Stimulated activated CD8-positive, alpha-beta memory T cell treated with anti-CD3 and anti-CD28 coated beads, Interleukin-4, amount 100 ng/mL, for 4 hours (primary cell): ENCODE measurements around the gene KRT75.
"Not testable (repeated sequence)": the region's sequence is repeated elsewhere in the genome, so short reads cannot be mapped to it uniquely, and the experiment has no call there.

Experiments
- DNase-seq, 2 donors: peaks; one replicate each; pipeline ENCODE4 v3.0.0-alpha.2; 2020; ENCODE audit warnings: low read depth in 2 of 2, low spot score in 1 of 2

The KRT75 gene

DNA sequence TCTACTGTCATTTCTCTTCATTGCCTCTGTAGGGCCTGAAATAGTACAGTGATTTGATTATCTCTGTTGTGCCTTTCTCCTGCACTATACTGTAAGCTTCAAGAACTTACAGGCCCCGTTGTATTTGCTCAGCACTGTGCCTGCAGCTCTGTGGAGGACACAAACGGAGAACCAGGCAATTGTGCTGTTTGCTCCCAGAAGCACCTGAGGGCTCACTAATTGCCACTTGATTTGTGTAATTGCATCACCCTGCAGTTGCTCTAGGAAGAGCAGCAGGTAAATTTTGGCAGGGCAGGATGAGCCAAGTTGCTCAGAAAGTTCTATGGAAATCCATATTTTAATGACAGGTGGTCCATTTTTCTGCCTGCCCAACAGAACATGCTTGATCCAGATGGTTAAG is 16.4 kb downstream of the KRT75 start:
- no peak for DNase-seq

DNA sequence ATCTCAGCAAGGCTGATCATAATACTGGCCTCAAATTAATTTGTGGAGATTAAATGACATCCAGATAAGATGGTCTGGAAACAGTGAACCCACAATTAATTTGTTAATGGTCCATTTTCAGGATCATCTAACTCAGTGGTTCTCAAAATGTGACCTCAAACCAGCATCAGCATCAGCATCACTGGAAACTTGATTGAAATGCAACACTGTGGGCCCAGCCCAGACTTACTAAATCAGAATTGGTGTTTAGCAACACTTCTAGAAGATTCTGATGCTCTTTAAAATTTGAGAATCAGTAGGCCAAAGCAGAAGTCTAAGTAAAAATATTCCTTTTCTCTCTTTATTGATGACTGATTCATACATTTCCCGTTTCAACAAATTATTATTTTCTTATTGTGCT is 17.4 kb downstream of the KRT75 start:
- no peak for DNase-seq

DNA sequence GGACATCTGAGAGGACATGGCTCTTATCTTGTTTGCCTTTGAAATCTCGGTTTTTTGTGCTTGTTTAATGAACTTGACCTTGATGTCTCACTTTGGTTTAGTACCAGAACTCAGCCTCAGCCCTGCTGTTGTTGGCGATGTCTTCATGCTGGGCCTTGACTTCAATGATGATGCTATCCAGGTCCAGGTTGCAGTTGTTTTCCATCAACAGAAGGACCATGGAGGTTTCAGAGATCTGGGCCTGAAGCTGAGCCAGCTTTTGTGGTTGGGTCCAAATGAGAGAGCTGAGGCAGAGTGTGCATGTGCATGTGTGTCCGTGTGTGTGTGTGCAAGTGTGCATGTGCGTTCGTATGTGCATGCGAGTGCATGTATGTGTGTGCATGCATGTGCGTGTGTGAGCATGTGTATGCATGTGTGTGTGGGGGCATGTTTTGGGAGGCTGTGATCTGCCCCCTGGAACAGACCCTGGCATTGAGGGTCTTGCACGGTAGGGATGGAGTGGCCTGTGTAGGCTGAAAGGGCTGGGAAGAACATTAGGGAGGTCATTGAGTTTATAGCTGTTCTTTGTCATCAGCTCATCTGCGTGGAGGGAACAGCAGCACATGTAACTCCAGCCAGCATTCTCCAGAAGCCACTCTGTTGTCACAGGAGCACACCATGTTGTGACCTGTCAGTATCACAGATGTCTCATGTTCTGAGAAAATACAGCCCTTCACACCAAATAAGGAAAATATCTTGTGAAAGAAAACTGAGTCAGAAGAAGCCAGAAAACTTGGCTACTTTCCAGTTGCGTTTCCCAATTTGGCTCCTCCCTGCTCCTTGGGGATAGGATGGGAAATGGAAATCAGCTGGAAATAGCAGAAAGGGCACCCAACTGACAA is 18.1 kb downstream of the KRT75 start:
- DNase-seq = no peak

DNA sequence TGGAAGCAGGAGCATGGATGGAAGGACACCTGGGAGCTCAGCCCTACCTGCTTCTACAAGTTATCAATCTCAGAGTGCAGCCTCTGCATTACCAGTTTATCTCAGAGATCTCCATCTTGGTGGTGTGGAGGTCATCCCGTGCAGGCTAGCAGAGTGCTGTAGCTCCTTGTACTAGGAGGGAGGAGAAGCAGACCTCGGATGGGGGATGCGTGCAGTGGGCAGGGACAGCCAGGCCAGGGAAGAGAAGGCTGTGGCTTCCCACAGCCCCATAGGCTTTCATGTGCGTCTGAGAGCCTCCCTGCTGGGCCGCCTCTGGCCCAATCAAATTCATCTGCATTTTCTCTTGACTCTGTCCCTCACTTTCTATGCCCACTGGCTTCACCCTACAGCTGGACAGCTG is 19.2 kb downstream of the KRT75 start:
- DNase-seq = no peak

DNA sequence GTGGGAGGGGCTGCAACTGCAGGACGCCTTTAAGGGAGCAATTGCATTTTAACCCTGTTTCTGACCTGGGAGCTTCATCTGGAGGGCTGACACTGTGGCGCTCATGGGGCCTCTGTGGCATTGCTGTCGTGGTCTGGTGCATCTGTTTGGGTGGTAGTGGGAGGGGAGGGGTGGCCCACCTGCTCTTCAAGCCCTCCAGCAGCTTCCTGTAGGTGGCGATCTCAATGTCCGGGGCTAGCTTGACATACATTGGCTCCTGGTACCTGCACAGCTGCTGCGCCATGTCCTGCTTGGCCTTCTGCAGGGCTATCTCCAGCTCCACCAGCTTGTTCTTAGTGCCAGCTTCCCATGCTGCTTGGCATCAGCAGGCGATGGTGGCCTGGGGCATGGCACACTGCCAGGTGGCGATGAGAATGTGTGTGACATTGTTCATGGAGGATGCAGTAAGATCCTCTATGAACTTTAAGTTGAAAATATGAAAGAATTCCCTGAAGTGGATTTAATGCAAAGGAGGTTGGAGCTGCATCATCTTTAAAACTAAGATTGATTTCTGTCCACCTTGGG is 20.3 kb downstream of the KRT75 start:
- DNase-seq = no peak

DNA sequence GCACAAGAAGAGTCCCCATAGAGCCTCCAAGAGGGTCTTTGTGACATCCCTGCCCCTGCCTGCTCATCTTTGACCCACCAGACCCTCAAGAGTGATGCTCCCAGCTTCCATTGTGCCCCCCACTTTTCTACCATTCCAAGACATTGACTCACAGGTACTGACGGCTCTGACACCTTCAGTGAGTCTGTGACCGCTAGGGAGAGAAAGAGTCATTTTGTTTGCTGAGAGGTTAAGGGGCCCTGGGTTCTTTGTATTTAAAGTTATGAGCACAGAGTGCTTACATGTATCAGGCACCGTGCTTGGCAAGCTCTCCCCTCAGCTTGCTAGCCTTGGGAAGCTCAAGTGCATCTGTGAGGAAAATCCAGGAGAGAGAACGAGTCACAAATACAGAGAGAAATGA is 21.0 kb downstream of the KRT75 start:
- no peak for DNase-seq

DNA sequence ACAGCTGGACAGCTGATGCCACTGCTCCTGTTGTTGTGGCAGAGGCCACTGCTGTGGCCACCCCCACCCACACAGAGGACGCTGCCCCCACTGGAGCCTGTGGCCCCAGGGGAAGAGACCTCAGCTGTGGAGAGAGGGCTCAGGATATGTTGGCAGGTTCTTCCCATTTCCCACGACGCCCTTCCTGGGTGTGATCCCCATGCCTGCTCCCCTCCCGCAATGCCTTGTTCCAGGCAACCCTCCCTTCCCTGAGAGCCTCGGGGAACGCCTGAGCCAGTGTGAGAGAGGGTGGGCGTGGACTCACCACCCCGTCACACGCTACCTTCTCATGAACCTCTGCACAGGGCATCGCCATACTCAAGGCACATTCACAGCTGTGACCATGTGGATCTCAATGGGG is 22.4 kb downstream of the KRT75 start:
- no peak for DNase-seq

DNA sequence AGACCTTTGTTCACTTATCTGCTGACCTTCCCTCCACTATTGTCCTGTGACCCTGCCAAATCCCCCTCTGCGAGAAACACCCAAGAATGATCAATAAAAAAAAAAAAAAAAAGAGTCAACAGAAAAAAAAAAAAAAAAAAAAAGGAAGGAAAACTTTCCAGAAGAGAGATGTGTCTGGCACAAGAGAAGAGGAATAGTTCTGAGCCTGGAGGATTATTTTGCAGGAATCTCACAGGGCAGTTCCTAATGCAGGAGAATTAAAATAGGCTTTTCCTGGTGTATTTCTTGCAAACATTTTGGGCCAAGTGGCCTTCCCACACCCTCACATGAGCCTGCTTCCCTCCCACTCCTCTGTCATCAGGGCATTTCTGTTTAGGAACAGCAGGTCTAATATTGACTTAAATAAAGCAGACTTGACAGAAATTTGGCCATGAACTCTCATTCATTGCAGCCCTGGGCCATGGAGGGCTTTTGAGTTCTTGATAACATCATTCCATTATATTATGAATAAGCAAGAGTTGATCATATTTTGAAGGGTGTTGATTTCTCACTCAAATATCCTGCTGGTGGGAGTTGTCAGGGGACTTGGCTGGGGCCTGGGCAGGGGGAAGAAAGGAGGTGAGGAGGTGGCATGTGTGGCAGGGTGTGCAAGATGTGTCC is 23.5 kb downstream of the KRT75 start:
- DNase-seq = not testable (repeated sequence)

DNA sequence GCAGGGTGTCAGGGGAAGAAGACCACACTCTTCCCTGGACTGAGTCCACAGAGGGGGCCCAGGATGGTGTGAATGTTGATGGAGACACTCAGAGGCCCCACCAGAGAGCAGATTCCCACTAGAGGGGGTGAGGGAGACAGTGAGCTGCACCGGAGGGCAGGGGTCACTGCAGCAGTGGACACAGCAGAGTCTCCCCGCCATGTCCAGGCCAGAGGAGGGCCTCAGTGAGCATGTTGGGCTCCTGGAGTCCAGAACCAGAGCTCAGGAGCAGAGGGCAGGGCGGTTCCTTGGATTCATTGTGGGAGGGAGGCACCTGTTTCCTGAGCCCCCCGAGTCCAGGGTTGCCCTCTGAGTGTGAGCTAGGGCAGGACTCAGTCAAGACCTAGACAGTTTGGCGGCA is 26.3 kb downstream of the KRT75 start:
- DNase-seq = no peak

DNA sequence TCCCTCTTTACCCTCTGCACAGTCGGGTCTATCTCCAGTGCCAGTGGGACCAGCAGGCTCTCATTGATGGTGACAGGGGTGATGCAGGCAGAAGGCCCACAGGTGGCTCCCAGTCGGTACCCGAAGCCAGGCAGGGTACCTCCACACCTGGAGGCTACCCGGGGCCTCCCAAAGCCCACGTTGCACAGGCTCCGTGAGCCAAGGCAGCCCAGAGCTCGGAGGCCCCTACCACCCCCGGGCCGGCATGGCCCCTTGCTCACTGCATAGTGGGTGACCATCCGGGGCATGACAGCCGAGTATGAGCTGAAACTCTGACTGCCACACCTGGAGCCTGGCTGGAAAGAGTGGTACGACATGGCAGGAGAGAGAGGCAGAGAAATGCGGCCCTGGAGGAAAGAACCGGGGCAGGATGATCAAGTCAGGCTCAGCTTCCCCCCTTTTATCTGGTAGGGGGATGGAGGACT is 28.2 kb downstream of the KRT75 start, which contains the start of gene KRT82:
Gene KRT82 (minus strand): TSS at position 414 of the 464 bp plus-strand sequence. CDS start 58 bp downstream, at position 356.
- no peak for DNase-seq

DNA sequence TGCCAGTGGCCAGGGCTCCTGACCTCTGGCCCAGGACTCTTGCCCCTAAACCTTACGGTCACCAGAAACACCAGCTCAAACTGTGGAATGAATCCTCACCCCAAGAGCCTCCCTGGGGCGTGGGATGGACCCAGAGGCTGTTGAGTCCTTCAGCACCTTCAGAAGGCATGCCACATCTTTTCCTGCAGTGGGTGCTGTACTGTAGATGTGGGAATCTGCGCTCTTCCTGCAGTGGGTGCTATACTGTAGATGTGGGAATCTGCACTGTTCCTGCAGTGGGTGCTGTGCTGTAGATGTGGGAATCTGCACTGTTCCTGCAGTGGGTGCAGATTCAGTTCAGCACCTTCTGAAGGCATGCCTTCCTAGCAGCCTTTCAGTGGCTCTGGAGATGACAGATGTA is 29.2 kb downstream of the KRT75 start:
- no peak for DNase-seq

DNA sequence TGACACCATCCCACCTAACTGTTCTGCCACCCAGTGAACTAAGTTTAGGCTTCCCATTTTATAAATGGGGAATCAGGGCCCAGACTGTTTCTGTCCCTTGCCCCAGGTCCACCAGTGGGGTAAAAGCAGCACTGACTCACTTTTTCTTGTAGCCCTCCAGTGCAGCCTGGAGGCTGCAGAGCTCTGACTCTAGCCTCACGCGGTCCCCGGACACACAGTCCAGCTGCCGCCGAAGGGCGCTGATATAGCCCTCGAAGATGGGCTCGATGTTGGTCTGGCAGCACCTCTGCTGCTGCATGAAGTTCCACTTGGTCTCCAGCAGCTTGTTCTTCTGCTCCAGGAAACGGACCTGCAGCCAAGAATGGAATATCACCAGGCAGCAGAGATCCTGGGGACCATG is 30.6 kb downstream of the KRT75 start:
- DNase-seq = no peak

DNA sequence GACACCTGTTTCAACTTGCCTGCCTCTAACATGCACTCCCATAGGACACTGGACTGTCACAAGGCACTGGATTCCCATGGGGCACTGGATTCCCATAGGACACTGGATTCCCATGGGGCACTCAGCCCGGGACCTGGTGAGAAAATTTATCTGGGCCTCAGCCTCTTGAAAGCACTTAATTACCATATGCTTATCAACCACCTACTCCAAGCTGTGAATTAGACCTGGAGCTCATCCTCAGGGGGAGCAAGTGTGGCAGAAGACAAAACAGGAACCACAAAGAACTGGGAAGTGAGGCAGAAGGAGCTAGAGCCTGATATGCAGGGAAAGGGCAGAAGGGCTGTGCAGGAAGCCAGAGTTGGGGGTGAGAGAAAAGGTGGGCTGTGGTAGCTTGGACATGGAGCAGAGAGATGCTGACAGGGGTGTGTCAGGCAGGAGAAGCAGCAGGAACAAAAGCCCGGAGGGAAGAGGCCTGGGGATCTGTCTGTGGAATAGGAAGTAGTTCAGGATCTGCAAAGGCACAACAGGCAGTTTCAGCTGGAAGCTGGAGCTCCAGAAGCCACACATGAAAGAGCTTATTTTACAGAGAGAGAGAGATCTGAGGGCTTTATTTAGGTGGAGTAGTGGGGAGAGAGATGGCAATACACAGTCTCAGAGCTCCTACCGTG is 31.2 kb downstream of the KRT75 start:
- DNase-seq = no peak

DNA sequence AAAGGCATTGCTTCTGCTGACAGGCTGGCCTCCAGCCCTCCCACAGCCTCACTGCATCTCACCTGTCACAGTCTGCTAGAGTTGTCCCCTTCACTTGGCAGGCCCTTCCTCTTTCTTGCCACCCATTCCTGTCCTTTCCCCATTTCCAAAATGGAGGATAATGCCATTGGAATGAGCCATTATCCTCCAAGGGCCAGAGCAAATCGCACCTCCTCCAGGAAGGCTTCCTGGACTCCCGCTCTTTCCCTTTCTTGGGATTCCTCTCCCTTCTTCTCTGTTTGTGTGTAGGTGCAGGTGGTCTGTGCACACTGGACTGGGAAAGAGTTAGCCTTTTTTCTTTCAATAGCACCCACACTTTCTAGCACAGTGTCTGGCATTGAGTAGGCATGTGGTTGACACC is 31.8 kb downstream of the KRT75 start:
- no peak for DNase-seq

DNA sequence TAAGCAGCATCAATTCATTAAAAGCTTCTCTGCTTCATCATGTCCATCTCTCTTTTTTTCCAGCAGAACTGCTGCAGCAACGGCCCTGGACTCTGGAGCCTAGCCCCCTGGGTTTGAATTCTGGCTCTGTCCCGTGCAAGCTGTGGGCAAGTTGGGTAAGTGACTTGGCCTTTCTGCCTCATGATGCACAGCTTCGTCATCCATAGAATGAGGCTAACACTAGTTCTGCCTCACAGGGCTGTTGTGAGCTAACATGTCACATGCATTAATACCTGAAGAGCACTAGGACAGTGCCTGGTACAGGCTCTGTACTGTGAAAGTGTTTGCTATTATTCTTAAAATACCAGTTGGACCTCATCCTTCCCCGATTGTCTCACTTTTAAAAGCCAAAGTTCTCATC is 32.2 kb downstream of the KRT75 start:
- DNase-seq = no peak

DNA sequence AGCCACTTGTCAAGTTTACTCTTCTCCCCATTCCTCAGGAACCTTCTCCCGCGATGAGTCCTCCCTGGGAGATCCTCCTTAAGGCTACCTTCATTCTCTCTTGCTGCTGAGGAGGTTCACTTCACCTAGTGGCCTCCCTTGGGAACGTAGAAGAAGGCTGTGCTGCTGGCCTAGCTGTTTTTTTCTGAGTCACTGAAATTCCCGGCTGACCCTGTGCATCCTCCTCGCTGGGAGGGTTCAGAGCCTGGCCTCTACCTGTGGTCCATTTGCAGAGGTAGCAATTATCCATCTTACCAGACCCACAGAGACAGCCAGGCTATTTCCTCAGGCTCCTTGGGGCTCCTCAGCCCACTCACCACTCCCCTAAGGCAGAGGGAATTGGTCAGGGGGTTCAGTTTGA is 32.6 kb downstream of the KRT75 start:
- DNase-seq = no peak

DNA sequence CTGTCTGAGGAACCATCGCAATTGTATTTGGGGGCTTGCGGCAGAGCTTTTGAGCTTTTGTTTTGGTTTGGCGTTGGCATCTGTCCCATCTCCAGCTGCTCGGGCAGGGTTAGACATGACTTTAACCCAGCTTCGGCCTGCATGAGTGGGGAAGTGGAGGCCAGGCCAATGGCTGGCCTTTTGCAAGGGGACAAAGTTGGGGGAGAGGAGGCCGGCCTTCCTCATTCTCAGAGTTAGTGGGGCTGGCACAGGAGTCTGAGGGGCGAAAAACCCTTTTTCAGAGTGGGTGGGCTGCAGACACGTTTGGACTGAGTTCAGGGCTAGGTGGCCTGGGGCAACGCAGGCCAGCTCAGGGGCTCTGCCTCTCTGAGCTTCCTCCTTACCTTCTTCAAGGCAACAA is 33.3 kb downstream of the KRT75 start:
- DNase-seq = no peak

DNA sequence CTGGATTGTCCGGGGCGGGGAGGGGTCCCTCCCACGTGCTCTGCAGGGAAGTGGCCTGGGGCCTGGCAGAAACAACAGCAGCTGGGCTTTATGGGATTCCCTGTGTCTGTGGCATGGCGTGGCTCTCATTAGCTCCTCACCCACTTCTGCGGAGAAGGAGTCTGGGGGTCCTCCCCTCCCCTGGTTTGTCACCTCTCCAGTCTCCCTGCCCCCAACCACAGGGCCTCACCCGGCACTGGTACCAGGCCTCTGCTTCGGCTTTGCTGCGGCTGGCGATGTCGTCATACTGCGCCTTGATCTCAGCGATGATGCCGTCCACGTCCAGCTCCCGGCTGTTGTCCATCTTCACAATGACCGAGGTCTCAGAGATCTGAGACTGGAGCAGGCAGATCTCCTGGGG is 34.4 kb downstream of the KRT75 start:
- no peak for DNase-seq

DNA sequence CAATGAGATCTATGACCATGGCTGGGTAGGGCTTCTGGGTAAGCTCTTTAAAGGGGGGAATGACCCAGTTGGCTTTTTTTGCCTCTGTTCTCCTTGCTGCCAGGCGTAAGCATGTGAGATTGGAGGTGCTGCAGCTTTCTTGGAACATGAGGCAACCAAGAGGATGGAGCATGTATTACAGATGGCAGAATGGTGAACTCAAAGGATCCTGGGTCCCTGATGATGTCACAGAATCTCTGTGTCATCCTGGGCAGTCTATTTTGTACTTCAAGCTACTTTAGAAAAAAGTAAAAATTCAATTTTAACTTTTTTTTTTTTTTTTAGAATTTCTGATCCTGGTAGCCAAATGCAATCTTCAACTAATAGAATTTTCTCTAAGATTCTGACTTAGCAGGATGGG is 36.0 kb downstream of the KRT75 start:
- DNase-seq = no peak

DNA sequence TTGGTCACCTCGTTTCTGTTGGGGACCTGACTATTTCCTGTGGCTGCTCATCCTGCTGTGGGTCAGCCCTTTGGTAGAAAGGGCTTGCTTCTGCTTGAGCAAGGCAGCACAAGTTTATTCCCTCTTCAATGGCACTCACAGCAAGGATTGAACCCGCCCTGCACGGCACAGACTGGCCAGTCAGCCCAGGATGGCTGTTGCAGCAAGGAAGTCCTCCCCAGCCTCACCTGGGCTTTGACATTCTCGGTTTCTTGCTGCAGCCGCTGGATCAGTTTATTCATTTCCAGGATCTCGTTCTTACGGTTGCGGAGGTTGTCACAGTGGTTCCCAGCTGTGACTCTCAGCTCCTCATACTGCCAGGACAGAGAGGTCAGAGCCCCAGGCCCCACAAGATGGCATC is 37.5 kb downstream of the KRT75 start:
- no peak for DNase-seq

DNA sequence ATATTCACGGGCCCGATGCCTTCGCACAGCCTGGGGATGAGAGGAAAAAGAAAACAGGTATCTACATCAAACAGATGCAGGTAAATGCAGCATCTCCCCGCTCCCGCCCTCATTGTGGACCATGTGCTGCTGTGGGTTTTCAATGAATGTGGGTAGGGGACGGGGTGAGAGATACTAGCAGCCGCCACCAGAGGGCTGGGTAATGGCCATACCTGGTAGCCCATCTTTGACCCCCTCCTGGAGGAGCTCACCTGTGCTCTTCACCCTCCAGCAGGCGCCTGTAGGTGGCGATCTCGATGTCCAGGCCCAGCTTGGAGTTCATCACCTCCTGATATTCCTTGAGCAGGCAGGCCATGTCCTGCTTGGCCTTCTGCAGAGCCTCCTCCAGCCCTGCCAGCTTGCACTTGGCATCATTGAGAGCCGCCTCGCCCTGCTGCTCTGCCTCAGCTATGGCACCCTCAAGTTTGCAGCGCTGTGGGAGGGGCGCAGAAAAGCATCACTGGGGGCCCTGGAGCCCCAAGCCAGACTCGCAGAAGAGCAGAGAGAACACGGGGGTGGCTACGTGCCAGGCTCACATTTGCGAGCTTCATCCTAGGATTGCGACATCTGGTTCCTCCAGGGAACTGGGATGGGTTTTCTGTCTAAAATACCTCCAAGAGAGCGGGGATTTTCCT is 38.3 kb downstream of the KRT75 start:
- no peak for DNase-seq
